Ascending aorta (tissue), 2 donors: ENCODE results near the gene PUS7. TPM values are rescaled to one million over a fixed set of nuclear protein-coding genes. Genes with fewer than 3 reads are reported as not detected.
A peak's percentile ranks its signal among the peaks of the same experiment; 100 is the strongest.

Experiments used
- DNase-seq, 2 donors: peaks; one replicate each; pipeline ENCODE4 v3.0.0-alpha.2; 2019; ENCODE audit warnings: low spot score in 2 of 2
- H3K27ac ChIP-seq, 2 donors: fragments of 200-600 bp; sonication (generic); one replicate each; pipeline ENCODE4 v1.5.1; 2016 to 2017; ENCODE audit warnings: mild to moderate bottlenecking in 1 of 2
- H3K27me3 ChIP-seq: fragments of 200-600 bp; sonication (generic); one replicate; pipeline ENCODE4 v1.5.1; 2017
- H3K36me3 ChIP-seq, 2 donors: fragments of 200-600 bp; sonication (generic); one replicate each; pipeline ENCODE4 v1.5.1; 2016
- H3K4me1 ChIP-seq, 2 donors: fragments of 200-600 bp; sonication (generic); one replicate each; pipeline ENCODE4 v1.5.1; 2016 to 2017; ENCODE audit warnings: mild to moderate bottlenecking in 1 of 2
- H3K4me3 ChIP-seq, 2 donors: fragments of 200-600 bp; sonication (generic); one replicate each; pipeline ENCODE4 v1.5.1; 2016 to 2017; ENCODE audit warnings: mild to moderate bottlenecking in 1 of 2
- H3K9me3 ChIP-seq, 2 donors: fragments of 200-600 bp; sonication (generic); one replicate each; pipeline ENCODE4 v1.5.1; 2016
- intact Hi-C: fragments of 100-400 bp; cut with DNase I; formaldehyde crosslinking; loops from one replicate; pipeline ENCODE4 v1.15.1; 2023
- total RNA-seq: library from RNA; depleted of rRNA; stranded (reverse); fragments of >200 nt; gene quantifications from one replicate; pipeline ENCODE4 v1.1.0, GENCODE V29; 2016
- TF ChIP-seq, protein P1 (sequence below), 3 experiments: fragments of 200-600 bp in 2 of 3; fragments of 450-650 bp in 1 of 3; sonication (generic) in 2 of 3; IDR thresholded peaks; one replicate each; pipeline ENCODE4 v1.5.1; 2016 to 2019; ENCODE audit warnings: antibody characterized with exemption in 3 of 3, mild to moderate bottlenecking in 1 of 3, moderate library complexity in 1 of 3

Gene PUS7, protein sequence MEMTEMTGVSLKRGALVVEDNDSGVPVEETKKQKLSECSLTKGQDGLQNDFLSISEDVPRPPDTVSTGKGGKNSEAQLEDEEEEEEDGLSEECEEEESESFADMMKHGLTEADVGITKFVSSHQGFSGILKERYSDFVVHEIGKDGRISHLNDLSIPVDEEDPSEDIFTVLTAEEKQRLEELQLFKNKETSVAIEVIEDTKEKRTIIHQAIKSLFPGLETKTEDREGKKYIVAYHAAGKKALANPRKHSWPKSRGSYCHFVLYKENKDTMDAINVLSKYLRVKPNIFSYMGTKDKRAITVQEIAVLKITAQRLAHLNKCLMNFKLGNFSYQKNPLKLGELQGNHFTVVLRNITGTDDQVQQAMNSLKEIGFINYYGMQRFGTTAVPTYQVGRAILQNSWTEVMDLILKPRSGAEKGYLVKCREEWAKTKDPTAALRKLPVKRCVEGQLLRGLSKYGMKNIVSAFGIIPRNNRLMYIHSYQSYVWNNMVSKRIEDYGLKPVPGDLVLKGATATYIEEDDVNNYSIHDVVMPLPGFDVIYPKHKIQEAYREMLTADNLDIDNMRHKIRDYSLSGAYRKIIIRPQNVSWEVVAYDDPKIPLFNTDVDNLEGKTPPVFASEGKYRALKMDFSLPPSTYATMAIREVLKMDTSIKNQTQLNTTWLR
- total RNA-seq, result 17.2 TPM

DNA sequence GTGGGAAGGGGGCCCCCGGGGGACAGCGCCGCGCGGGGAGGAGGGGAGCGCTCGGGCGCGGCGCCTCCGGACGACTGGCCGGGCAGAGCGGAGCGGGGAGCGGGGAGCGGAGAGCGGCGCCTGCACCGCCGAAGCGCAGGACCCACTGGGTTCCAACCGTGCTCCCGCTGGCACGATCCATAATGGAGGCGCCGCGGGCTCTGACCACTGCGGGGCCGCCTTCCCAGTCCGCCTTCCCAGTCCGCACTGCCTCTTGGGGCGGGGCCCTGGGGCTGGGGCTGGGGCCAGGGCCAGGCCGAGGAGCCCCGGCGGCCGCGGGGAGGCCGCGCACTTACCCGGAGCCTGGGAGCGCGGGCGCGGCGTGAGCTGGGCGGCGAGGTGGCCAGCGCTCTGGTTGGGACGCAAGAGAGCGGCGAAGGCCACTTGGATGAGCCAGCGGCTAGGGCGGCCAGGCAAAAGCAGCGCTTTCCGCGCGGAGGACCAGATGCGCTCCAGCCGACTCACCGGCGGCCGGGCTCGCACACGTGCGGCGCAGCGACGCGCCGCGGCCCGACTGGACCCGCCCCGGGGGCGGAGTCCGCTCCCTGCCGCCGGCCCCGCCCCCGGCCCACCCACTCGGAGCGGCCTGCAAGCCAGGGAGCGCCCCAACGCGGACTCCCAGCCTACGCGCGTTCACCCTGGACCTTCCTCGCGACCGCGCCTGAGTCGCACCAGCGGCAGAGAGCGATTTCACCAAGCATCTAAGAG, at the start of gene PUS7:
Gene PUS7 (minus strand): TSS at position 555 of the 747 bp plus-strand sequence. CDS start 13,759 bp downstream, outside the sequence.
- peak within 1 kb of the TSS; percentile 58 to 97 for H3K4me3 ChIP-seq
- peak; percentile 30 to 94 for DNase-seq
- H3K27me3 ChIP-seq, result no peaks in the 10 kb centered on the region
- no peaks in the 10 kb centered on the region for H3K9me3 ChIP-seq
- peaks cover 5 to 8% of the 10 kb centered on the region in 2 donors for H3K4me1 ChIP-seq
- TF ChIP-seq, protein P1, sequence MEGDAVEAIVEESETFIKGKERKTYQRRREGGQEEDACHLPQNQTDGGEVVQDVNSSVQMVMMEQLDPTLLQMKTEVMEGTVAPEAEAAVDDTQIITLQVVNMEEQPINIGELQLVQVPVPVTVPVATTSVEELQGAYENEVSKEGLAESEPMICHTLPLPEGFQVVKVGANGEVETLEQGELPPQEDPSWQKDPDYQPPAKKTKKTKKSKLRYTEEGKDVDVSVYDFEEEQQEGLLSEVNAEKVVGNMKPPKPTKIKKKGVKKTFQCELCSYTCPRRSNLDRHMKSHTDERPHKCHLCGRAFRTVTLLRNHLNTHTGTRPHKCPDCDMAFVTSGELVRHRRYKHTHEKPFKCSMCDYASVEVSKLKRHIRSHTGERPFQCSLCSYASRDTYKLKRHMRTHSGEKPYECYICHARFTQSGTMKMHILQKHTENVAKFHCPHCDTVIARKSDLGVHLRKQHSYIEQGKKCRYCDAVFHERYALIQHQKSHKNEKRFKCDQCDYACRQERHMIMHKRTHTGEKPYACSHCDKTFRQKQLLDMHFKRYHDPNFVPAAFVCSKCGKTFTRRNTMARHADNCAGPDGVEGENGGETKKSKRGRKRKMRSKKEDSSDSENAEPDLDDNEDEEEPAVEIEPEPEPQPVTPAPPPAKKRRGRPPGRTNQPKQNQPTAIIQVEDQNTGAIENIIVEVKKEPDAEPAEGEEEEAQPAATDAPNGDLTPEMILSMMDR (IDR thresholded peaks at IDR 0.05), result no peak
- intact Hi-C loops, result loop anchor here (1.0 to 10.0 kb wide), 4 partner anchors 10 to 1645 kb away; partner anchors contain the start of genes ATXN7L1, HBP1, ORC5 and RINT1
- no peaks in the 10 kb centered on the region for H3K36me3 ChIP-seq
- H3K27ac ChIP-seq, result peak within 1 kb of the TSS; percentile 80 to 90

- H3K36me3 ChIP-seq, result peaks cover 39 to 50% of the 10 kb centered on the region in 2 donors
- no peak for DNase-seq
- intact Hi-C loops, result no loop called here
Observed at GRCh38 chr7:105567821-105568220, 45.8 kb upstream of the PUS7 start.

DNA sequence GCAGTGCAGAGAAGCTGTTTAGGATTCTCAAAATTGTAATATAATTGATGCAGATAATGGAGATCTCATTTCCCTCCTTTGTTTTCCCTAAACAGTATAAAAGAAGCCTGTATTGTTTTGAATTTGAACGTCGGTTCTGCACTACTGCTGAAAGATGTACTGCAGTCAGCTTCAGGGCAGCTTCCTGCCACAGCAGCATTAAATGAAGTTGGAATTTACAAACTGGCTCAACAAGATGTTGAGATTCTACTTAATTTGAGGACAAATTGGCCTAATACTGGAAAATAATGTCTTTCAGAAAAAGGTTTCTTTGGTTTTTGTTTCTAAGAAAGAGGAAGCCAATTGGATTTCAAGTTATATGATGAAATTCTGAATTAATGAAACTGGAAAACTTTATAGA, 45.0 kb upstream of the PUS7 start:
- Histone ChIP-seq H3K27ac (no peak overlapping the region), H3K36me3 (peaks cover 46 to 56% of the 10 kb centered on the region in 2 donors), H3K4me1 (no peaks in the 10 kb centered on the region), H3K27me3 (no peaks in the 10 kb centered on the region), H3K4me3 (no peak overlapping the region), H3K9me3 (no peaks in the 10 kb centered on the region)
- intact Hi-C loops, result no loop called here
- no peak for DNase-seq
- TF ChIP-seq, protein P1 (IDR thresholded peaks at IDR 0.05), result no peak

More at GRCh38 chr7:105567821-105568220, 45.8 kb upstream of the PUS7 start:
- Histone ChIP-seq H3K9me3 (no peaks in the 10 kb centered on the region), H3K4me1 (no peaks in the 10 kb centered on the region), H3K27me3 (no peaks in the 10 kb centered on the region), H3K27ac (no peak overlapping the region), H3K4me3 (no peak overlapping the region)
- TF ChIP-seq, protein P1 (IDR thresholded peaks at IDR 0.05), result no peak

DNA sequence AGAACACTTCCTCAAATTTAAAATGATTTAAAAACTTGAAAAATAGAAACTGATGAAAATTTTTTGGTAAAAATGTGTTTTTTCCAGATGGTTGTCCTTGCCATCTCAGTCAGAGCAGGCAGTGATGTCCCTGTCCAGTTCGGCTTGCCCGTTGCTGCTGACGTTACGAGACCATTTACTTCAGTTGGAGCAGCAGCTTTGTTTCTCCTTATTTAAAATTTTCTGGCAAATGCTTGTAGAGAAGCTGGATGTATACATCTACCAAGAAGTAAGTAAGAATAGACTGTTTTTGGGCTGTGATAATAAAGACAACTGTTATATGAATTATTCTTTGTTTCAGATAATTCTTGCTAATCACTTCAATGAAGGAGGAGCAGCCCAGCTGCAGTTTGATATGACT, 43.1 kb upstream of the PUS7 start:
- DNase-seq, result no peak
- H3K4me3 ChIP-seq, result no peak overlapping the region
- TF ChIP-seq, protein P1 (IDR thresholded peaks at IDR 0.05), result no peak
- H3K27ac ChIP-seq, result no peak overlapping the region
- intact Hi-C loops, result no loop called here
- H3K36me3 ChIP-seq, result peaks cover 59 to 70% of the 10 kb centered on the region in 2 donors
- no peaks in the 10 kb centered on the region for H3K27me3 ChIP-seq
- no peaks in the 10 kb centered on the region for H3K9me3 ChIP-seq
- H3K4me1 ChIP-seq, result no peaks in the 10 kb centered on the region

DNA sequence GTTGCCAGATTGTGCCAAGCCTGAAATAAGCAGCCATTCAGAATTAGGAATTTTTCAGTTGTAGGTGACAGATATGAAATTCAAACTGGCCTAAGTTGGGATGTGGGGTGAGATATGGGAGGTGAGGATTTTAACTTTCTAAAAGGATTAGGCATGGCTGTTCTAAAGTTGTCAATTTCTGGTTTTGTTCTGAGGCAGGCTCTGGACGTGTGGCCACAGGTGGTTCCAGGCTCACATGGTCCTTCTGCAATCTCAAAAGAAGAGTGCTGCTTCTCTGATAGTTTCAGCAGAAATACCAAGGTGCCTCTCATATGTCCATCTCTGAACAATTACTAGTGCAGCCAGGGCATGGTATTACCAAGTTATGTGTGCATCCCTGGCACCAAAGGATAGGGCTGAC, 37.9 kb upstream of the PUS7 start:
- Histone ChIP-seq H3K27me3 (no peaks in the 10 kb centered on the region), H3K4me3 (no peak overlapping the region), H3K27ac (no peak overlapping the region), H3K4me1 (no peaks in the 10 kb centered on the region), H3K36me3 (peaks cover 71 to 74% of the 10 kb centered on the region in 2 donors), H3K9me3 (no peaks in the 10 kb centered on the region)
- TF ChIP-seq, protein P1 (IDR thresholded peaks at IDR 0.05), result no peak
- DNase-seq, result no peak
- intact Hi-C loops, result no loop called here
